Measurements from ENCODE around the gene ADAM19.

Gene ADAM19

DNA sequence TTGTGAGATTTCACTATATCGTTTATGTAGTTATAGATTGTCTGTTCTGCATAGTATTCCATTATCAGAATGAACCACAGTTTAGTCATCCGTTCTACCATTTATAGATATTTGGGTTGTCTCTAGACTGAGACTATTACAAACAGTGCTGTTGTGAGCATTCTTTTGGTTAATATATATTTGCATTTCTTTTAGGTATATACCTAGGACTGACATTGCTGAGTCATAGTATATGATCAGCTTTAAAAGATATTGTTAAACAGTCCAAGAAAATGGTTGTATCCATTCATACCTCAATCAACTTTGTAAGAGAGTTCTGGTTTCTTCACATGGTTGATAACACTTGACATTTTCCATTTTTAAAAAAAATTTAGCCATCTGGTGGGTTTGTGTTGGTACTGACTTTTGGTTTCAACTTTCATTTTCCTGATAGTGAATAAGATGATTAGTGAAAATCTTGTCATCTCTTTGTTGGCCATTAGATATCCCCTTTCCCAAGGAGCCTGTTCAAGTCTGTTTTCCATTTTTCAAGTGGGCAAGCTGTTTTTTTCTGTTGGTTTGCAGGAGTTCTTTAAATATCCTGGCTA is 22.9 kb upstream of the ADAM19 start:
- TF ChIP-seq, protein P1, sequence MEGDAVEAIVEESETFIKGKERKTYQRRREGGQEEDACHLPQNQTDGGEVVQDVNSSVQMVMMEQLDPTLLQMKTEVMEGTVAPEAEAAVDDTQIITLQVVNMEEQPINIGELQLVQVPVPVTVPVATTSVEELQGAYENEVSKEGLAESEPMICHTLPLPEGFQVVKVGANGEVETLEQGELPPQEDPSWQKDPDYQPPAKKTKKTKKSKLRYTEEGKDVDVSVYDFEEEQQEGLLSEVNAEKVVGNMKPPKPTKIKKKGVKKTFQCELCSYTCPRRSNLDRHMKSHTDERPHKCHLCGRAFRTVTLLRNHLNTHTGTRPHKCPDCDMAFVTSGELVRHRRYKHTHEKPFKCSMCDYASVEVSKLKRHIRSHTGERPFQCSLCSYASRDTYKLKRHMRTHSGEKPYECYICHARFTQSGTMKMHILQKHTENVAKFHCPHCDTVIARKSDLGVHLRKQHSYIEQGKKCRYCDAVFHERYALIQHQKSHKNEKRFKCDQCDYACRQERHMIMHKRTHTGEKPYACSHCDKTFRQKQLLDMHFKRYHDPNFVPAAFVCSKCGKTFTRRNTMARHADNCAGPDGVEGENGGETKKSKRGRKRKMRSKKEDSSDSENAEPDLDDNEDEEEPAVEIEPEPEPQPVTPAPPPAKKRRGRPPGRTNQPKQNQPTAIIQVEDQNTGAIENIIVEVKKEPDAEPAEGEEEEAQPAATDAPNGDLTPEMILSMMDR (IDR thresholded peaks at IDR 0.05; ENCODE audit: borderline replicate concordance, control extremely low read depth, extremely low read depth, insufficient read depth, missing control alignments) = no peak
- no peak for DNase-seq (ENCODE audit: low spot score)
- in situ Hi-C loops (cut with MboI; ENCODE audit: low sequenced_read_pairs, unreplicated experiment) = no loop called here

DNA sequence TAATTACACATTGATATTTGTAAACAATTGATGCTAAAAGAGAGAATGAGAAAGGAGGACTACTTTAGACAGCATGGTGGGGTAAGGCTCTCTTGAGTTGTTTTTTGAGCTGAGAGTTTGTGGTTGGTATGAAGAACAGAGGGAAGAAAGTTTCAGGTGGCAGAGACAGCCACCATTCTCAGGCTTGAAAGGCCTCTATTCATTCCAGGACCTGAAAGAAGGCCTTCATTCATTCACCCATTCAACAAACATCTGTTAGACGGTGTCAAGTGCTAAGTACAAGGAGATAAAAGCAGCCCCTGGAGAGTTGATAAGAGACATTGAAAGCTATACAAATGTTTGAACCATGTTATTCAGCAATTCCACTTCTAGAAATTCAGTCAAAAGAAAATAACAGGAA is 21.7 kb upstream of the ADAM19 start:
- in situ Hi-C loops (cut with MboI; ENCODE audit: low sequenced_read_pairs, unreplicated experiment) = no loop called here
- TF ChIP-seq, protein P1 (IDR thresholded peaks at IDR 0.05; ENCODE audit: borderline replicate concordance, control extremely low read depth, extremely low read depth, insufficient read depth, missing control alignments) = no peak
- DNase-seq (ENCODE audit: low spot score) = no peak

DNA sequence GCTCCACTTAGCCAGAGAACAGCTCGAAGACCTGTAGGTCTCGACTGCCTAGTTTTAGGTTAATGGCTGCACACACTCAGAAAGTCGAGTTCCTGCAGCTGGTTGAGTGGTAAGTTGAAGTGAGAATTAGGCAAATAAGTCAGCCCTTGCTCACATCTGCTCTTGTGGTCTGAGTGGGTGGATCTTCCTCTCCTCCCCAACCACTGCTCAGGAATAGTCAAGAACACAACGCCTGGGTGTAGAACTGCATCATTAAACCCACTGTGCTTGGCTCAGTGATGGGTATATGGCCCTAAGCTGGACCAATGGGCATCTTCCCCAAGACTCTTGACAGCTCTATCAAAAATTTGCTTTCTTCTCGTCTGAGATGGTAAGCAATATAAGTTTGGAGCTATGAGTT is 20.9 kb upstream of the ADAM19 start:
- in situ Hi-C loops (cut with MboI; ENCODE audit: low sequenced_read_pairs, unreplicated experiment) = no loop called here
- DNase-seq (ENCODE audit: low spot score) = no peak
- TF ChIP-seq, protein P1 (IDR thresholded peaks at IDR 0.05; ENCODE audit: borderline replicate concordance, control extremely low read depth, extremely low read depth, insufficient read depth, missing control alignments) = no peak

DNA sequence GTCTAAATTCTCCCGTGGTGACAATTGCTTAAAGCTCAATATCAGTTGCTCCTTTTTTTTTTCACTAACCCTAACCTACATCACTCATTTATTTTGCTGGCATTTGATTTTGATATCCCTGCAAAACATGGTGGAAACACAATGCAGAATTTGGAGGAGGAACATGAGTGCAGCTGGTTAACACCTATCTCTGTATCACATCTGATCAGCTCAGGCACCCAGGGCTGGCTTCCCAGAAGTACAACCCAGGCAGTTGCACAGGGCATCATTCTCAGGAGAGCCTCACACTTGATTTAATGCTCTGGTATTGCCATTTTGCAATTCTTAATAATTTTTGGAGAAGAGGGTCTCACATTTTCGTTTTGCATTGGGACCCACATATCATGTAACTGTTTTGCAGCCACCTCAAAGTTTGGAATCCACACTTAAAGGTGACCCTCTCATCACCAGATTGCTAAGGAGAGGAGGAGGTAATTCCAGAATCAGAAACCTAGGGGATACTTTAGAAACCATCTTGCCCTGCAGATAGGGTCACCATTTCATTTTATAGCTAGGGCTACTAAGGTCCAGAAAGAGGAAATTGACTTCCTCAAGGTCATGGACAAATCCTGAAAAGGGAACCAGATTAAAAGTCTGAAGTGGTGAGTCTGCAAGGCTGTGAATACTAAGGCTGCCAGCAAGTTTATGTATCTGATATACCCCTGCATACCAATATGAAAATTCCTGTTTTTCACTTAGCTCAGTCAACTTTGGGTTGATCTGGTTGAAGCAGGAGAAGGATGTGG is 19.3 kb upstream of the ADAM19 start:
- DNase-seq (ENCODE audit: low spot score) = no peak
- TF ChIP-seq, protein P1 (IDR thresholded peaks at IDR 0.05; ENCODE audit: borderline replicate concordance, control extremely low read depth, extremely low read depth, insufficient read depth, missing control alignments) = no peak
- in situ Hi-C loops (cut with MboI; ENCODE audit: low sequenced_read_pairs, unreplicated experiment) = no loop called here

DNA sequence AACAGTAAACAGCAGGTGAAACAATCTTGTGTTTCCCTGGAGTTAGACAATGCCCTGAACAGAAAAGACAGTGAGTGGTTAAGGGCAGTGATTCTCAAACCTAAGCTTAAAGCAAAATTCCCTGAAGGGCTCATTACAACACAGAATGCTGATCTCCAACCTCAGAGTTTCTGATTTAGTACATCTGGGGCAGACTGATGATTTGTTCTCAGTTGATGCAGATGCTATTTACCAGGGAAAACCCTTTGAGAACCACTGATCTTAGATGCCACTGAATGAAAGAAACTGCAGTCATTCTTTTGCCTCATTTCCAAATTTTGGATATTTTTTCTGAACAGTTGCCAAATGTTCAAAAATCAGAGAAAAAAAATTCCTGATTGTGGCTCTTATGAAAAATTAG is 18.7 kb upstream of the ADAM19 start:
- TF ChIP-seq, protein P1 (IDR thresholded peaks at IDR 0.05; ENCODE audit: borderline replicate concordance, control extremely low read depth, extremely low read depth, insufficient read depth, missing control alignments) = no peak
- in situ Hi-C loops (cut with MboI; ENCODE audit: low sequenced_read_pairs, unreplicated experiment) = no loop called here
- DNase-seq (ENCODE audit: low spot score) = no peak

DNA sequence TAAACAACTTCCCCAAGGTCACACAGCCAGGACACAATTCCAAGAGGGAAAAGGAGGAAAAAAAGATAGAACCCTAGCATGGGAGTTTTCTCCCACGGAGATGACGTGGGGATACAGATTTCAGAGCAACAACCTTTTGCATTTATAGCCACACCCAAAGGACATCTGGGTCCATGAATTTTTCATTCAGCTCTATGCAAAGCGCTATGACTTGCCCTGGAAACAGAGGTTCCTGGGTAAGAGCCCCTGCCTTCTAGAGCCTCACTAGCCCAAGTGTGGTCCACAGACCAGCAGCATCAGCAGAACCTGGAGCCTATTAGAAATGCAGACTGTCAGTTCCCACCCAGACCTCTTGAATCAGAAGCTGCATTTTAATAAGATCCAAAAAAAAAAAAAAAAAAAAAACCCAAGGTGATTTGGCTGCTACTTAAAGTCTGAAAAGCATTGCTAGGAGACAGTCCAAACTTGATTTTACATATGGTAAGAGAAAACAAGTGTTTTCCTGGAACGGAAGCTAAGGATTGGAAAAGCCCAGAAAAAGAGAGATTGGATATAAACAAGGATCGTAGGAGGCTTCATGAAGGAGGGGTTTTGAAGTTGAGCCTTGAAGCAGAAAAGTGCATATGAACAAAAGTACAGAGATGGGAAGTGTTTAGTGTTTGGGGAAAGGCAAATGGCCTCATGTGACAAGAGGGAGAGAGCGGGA is 17.6 kb upstream of the ADAM19 start:
- DNase-seq (ENCODE audit: low spot score) = no peak
- in situ Hi-C loops (cut with MboI; ENCODE audit: low sequenced_read_pairs, unreplicated experiment) = no loop called here
- TF ChIP-seq, protein P1 (IDR thresholded peaks at IDR 0.05; ENCODE audit: borderline replicate concordance, control extremely low read depth, extremely low read depth, insufficient read depth, missing control alignments) = no peak

All from GM13976 (cell line).